Lung (tissue), 12 donors: Measurements from ENCODE around the gene LLPH. TPM values are rescaled to one million over a fixed set of nuclear protein-coding genes. Genes with fewer than 3 reads are reported as not detected.
A peak's percentile ranks its signal among the peaks of the same experiment; 100 is the strongest.

Experiments
- ATAC-seq: fragments of 200-7000 bp; cut with Tn5 transposase; one replicate; pipeline ENCODE4 v1.9.1; 2020; ENCODE audit warnings: moderate number of reproducible peaks; ENCODE audit not compliant: insufficient read depth, low FRiP score
- DNase-seq, 3 donors: peaks; one replicate each; pipeline ENCODE4 v3.0.0-alpha.2; 2013 to 2017
- H3K27ac ChIP-seq, 2 donors: one replicate each; pipeline ENCODE4 v1.5.1; 2013; ENCODE audit warnings: mild to moderate bottlenecking in 2 of 2, moderate library complexity in 2 of 2, control low read depth in 1 of 2, inconsistent platforms in 1 of 2, low read depth in 1 of 2, low read length in 1 of 2
- H3K27me3 ChIP-seq, 3 donors: one replicate each; pipeline ENCODE4 v1.5.1; 2013; ENCODE audit warnings: low read length in 2 of 3; ENCODE audit not compliant: control insufficient read depth in 3 of 3, insufficient read depth in 3 of 3
- H3K36me3 ChIP-seq, 4 donors: one replicate each; pipeline ENCODE4 v1.5.1; 2013; ENCODE audit warnings: low read length in 4 of 4, mild to moderate bottlenecking in 1 of 4, moderate library complexity in 1 of 4; ENCODE audit not compliant: control insufficient read depth in 4 of 4, insufficient read depth in 4 of 4
- H3K4me1 ChIP-seq, 5 donors: one replicate each; pipeline ENCODE4 v1.5.1; 2013; ENCODE audit warnings: low read length in 5 of 5, mild to moderate bottlenecking in 2 of 5, moderate library complexity in 1 of 5; ENCODE audit not compliant: control insufficient read depth in 5 of 5, insufficient read depth in 5 of 5
- H3K4me3 ChIP-seq: one replicate; pipeline ENCODE4 v1.5.1; 2013; ENCODE audit warnings: mild to moderate bottlenecking, control low read depth, moderate library complexity
- H3K9ac ChIP-seq, 2 donors: one replicate each; pipeline ENCODE4 v1.5.1; 2013; ENCODE audit warnings: low read length in 2 of 2, control low read depth in 1 of 2; ENCODE audit not compliant: insufficient read depth in 1 of 2
- H3K9me3 ChIP-seq, 4 donors: one replicate each; pipeline ENCODE4 v1.5.1; 2013; ENCODE audit warnings: low read length in 3 of 4, mild to moderate bottlenecking in 1 of 4, moderate library complexity in 1 of 4; ENCODE audit not compliant: control insufficient read depth in 4 of 4, insufficient read depth in 3 of 4
- WGBS, 2 donors: extraction: QIAGEN DNeasy Blood & Tissue Kit; methylation state at CpG; one replicate each; pipeline ENCODE4 v1.1.7; 2013; 5-methylcytosine and 5-hydroxymethylcytosine counted together
- polyA plus RNA-seq, 2 donors: library from polyadenylated mRNA; stranded (reverse); fragments of 200-250 nt; gene quantifications; one replicate each; pipeline ENCODE4 v1.2.1, GENCODE V29; 2013
- total RNA-seq, 2 donors: library from RNA; depleted of rRNA in 1 of 2; stranded (reverse); fragments of >200 nt in 1 of 2; gene quantifications; one replicate each; pipeline ENCODE4 v1.2.1, GENCODE V29; 2014 to 2021
- TF ChIP-seq, protein P1 (sequence below): IDR thresholded peaks from 2 replicates; pipeline ENCODE4 v1.5.1; 2012; ENCODE audit warnings: mild to moderate bottlenecking; ENCODE audit errors: control extremely low read depth, extremely low read depth
- donor health status: control.
- donor health status: control.
- donor health status: Bipolar disorder and iron deficiency.
- donor health status: healthy.
- donor health status: DM: yes; HTN: yes; CAD: no.

Gene LLPH
- total and polyA plus RNA-seq, 4 donors = 7.9 to 25.9 (median 16.2) TPM

DNA sequence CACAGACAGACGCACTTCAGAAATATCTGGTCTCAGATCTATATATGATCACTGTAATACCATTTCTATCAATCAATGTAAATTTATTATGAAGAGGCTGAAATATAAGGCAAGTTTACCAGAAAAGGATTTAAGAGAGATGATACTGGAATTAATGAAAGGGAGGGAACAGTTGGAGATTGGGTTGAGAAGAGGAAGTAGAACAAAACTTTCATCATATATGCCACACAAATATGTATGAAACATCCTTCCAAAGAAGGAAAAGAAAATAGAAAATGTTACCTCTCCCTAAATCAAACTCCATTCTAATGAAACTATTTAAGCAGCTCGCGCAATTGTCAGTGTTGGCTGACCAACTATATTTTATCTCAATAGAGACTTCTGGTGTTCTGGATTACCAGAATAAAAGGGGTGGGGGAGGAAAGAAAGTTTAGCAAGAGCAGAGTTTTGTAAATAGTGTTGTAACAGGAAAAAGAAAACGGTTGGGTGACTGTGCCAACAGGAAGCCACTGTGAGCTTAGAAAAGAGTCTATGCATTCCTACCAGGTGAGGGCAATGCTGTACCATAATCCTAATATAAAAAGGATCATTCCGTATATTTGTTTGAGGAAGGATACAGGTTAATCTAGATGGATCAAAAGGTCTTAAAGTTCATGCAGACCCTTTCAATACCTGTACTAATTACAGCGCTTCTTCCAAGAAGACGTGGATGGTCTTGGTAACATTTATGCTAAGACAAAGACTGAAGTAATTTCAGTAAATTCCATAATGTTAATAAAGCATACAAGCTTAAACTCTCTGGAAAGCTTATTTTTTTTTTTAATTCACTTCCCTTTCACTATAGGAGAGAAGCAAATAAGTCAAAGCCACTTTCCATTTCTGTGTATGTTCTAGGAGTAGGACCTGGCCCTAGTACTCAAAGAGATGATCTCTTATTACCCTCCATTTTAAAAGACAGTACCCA is 14.5 kb upstream of the LLPH start:
- TF ChIP-seq, protein P1, sequence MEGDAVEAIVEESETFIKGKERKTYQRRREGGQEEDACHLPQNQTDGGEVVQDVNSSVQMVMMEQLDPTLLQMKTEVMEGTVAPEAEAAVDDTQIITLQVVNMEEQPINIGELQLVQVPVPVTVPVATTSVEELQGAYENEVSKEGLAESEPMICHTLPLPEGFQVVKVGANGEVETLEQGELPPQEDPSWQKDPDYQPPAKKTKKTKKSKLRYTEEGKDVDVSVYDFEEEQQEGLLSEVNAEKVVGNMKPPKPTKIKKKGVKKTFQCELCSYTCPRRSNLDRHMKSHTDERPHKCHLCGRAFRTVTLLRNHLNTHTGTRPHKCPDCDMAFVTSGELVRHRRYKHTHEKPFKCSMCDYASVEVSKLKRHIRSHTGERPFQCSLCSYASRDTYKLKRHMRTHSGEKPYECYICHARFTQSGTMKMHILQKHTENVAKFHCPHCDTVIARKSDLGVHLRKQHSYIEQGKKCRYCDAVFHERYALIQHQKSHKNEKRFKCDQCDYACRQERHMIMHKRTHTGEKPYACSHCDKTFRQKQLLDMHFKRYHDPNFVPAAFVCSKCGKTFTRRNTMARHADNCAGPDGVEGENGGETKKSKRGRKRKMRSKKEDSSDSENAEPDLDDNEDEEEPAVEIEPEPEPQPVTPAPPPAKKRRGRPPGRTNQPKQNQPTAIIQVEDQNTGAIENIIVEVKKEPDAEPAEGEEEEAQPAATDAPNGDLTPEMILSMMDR = no peak
- WGBS, 2 donors = 22 to 31% methylated on average over 7 of the region's 7 CpGs
- no peaks in the 10 kb centered on the region for H3K27me3 ChIP-seq
- peaks cover 1 to 36% (median 19%) of the 10 kb centered on the region in 4 donors for H3K36me3 ChIP-seq
- peaks cover 2 to 13% (median 7%) of the 10 kb centered on the region in 4 donors for H3K9me3 ChIP-seq
- no peak overlapping the region for H3K9ac ChIP-seq
- no peak overlapping the region for H3K4me3 ChIP-seq
- DNase-seq (peak; percentile 71 to 93 (median 91)), ATAC-seq (peak; percentile 92)
- peak overlapping the region in 1 of 2 donors; percentile 45 for H3K27ac ChIP-seq
- H3K4me1 ChIP-seq = peaks cover 0 to 13% (median 4%) of the 10 kb centered on the region in 5 donors

GRCh38 chr12:66143868-66144267 is 13.3 kb upstream of the LLPH start:
- H3K4me1 ChIP-seq = peaks cover 0 to 13% (median 4%) of the 10 kb centered on the region in 5 donors
- peak overlapping the region in 1 of 2 donors; percentile 66 for H3K27ac ChIP-seq
- H3K4me3 ChIP-seq = no peak overlapping the region
- ATAC-seq (no peak), DNase-seq (no peak)
- H3K9me3 ChIP-seq = peaks cover 2 to 21% (median 10%) of the 10 kb centered on the region in 4 donors
- TF ChIP-seq, protein P1 = no peak
- no peaks in the 10 kb centered on the region for H3K27me3 ChIP-seq
- peaks cover 4 to 43% (median 20%) of the 10 kb centered on the region in 4 donors for H3K36me3 ChIP-seq
- 93 to 97% methylated on average over 1 of the region's 1 CpG for WGBS, 2 donors
- no peak overlapping the region for H3K9ac ChIP-seq

DNA sequence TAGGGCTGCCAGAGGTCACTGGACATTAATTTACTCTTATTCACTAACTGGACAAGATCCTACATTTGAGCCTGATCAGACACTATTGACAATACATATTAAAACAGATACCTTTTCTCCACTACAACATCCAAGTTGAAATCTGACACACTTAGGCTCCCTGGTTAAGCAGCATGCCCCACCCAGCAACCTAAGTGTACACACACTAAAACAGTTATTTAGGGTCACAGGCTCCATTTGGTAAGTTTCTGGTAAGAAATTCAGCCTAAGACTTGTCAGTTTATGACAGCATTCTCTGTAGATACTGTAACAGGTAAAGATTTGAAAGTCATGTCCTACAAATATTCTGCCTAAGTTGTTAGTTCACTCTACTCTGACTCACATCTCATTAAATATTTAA is 12.3 kb upstream of the LLPH start:
- no peak overlapping the region for H3K9ac ChIP-seq
- H3K27me3 ChIP-seq = no peaks in the 10 kb centered on the region
- H3K9me3 ChIP-seq = peaks cover 2 to 21% (median 10%) of the 10 kb centered on the region in 4 donors
- H3K27ac ChIP-seq = peak overlapping the region in 1 of 2 donors; percentile 21
- no peak for ATAC-seq
- no peak for DNase-seq
- peaks cover 0 to 13% (median 4%) of the 10 kb centered on the region in 5 donors for H3K4me1 ChIP-seq
- TF ChIP-seq, protein P1 = no peak
- H3K4me3 ChIP-seq = no peak overlapping the region
- peaks cover 7 to 44% (median 20%) of the 10 kb centered on the region in 4 donors for H3K36me3 ChIP-seq
